ENCODE data around the gene FXYD2. TPM values are rescaled to one million over a fixed set of nuclear protein-coding genes. Genes with fewer than 3 reads are reported as not detected.
A peak's percentile ranks its signal among the peaks of the same experiment; 100 is the strongest.

FXYD2 gene
- total and polyA plus RNA-seq, 2 of the 13 experiments (the other 11 are each of a cell fraction or from before 2014, with no cell fraction given): 45.9 to 106 TPM

- no peak for TF ChIP-seq NONO (IDR thresholded peaks at IDR 0.05)
- TF ChIP-seq NONO (CRISPR knock-in tag; conservative IDR thresholded peaks at IDR 0.05): peak; percentile 65; the same call in 1 of the 2 replicates
- TF ChIP-seq TAF1 (CRISPR knock-in tag; IDR thresholded peaks at IDR 0.05): peak; percentile 77
- TF ChIP-seq PHF21A (CRISPR knock-in tag; IDR thresholded peaks at IDR 0.05): peak; percentile 71; the same call in 1 of the 2 replicates
- TF ChIP-seq KDM2A (CRISPR knock-in tag; IDR thresholded peaks at IDR 0.05; ENCODE audit: borderline replicate concordance, low read depth): no peak
- TF ChIP-seq ZFP91 (CRISPR knock-in tag; IDR thresholded peaks at IDR 0.05; ENCODE audit: borderline replicate concordance): 0 out of 2 replicates have a peak, but pooled peaks have one; percentile 35
- no peak for TF ChIP-seq THAP8 (CRISPR knock-in tag; IDR thresholded peaks at IDR 0.05; ENCODE audit: borderline replicate concordance)
- no peak for TF ChIP-seq IKZF5 (CRISPR knock-in tag; IDR thresholded peaks at IDR 0.05)
- no peak for TF ChIP-seq SP4 (CRISPR knock-in tag; IDR thresholded peaks at IDR 0.05)
- no peak for TF ChIP-seq KAT8 (CRISPR knock-in tag; IDR thresholded peaks at IDR 0.05)
- TF ChIP-seq ZSCAN29 (CRISPR knock-in tag; conservative IDR thresholded peaks at IDR 0.05): no peak
- TF ChIP-seq RFXANK (CRISPR knock-in tag; IDR thresholded peaks at IDR 0.05): no peak
- no peak for TF ChIP-seq PLSCR1 (CRISPR knock-in tag; IDR thresholded peaks at IDR 0.05; ENCODE audit: borderline replicate concordance)
- no peak for TF ChIP-seq CREB3 (CRISPR knock-in tag; IDR thresholded peaks at IDR 0.05)
- no peak for TF ChIP-seq RARG (CRISPR knock-in tag; IDR thresholded peaks at IDR 0.05; ENCODE audit: low read depth)
- no peak for TF ChIP-seq DMAP1 (CRISPR knock-in tag; IDR thresholded peaks at IDR 0.05)
- 0 out of 2 replicates have a peak, but pooled peaks have one; percentile 26 for TF ChIP-seq ZBTB7A (CRISPR knock-in tag; IDR thresholded peaks at IDR 0.05)
- TF ChIP-seq ZNF44 (CRISPR knock-in tag; IDR thresholded peaks at IDR 0.05): no peak
- TF ChIP-seq RAD21 (CRISPR knock-in tag; IDR thresholded peaks at IDR 0.05): no peak
- TF ChIP-seq KLF15 (CRISPR knock-in tag; IDR thresholded peaks at IDR 0.05; ENCODE audit: borderline replicate concordance): no peak
- TF ChIP-seq STAT5B (CRISPR knock-in tag; IDR thresholded peaks at IDR 0.05): no peak
- no peak for TF ChIP-seq KLF16 (CRISPR knock-in tag; IDR thresholded peaks at IDR 0.05)
- TF ChIP-seq SATB2 (CRISPR knock-in tag; IDR thresholded peaks at IDR 0.05): no peak
- no peak for TF ChIP-seq SP5 (CRISPR knock-in tag; IDR thresholded peaks at IDR 0.05; ENCODE audit: borderline replicate concordance, low read depth)
- TF ChIP-seq MEIS1 (CRISPR knock-in tag; IDR thresholded peaks at IDR 0.05; ENCODE audit: borderline replicate concordance): no peak
These were observed at the start of gene FXYD2 (continued) for GRCh38 chr11:117824571-117825537.

All from HepG2 (cell line).